Chondrocyte (in vitro differentiated cells): Measurements from ENCODE around the gene CDH22. TPM values are rescaled to one million over a fixed set of nuclear protein-coding genes. Genes with fewer than 3 reads are reported as not detected.
A peak's percentile ranks its signal among the peaks of the same experiment; 100 is the strongest.

Experiments used
- DNase-seq: peaks from one replicate; pipeline ENCODE4 v3.0.0; 2021; ENCODE audit warnings: mixed read lengths, low spot score
- H3K27ac Mint-ChIP-seq: one replicate; pipeline ENCODE4 v1.8.0; 2021; ENCODE audit warnings: mild to moderate bottlenecking, moderate library complexity, mixed read lengths; ENCODE audit not compliant: unreplicated experiment
- H3K27me3 Mint-ChIP-seq: 2 replicates; pipeline ENCODE4 v1.8.0; 2021; ENCODE audit warnings: low read depth, mixed read lengths
- H3K36me3 Mint-ChIP-seq: 2 replicates; pipeline ENCODE4 v1.8.0; 2021; ENCODE audit warnings: low read depth, mixed read lengths
- H3K4me1 Mint-ChIP-seq: 2 replicates; pipeline ENCODE4 v1.8.0; 2021; ENCODE audit warnings: low read depth, mild to moderate bottlenecking, mixed read lengths
- H3K4me3 Mint-ChIP-seq: one replicate; pipeline ENCODE4 v1.8.0; 2021; ENCODE audit warnings: mild to moderate bottlenecking, moderate library complexity, mixed read lengths; ENCODE audit not compliant: unreplicated experiment
- H3K9me3 Mint-ChIP-seq: 2 replicates; pipeline ENCODE4 v1.8.0; 2021; ENCODE audit warnings: low read depth, mixed read lengths
- long read RNA-seq: library from polyadenylated mRNA; stranded (forward); transcript quantifications from one replicate; pipeline ENCODE4 v2.0.0, GENCODE V29; 2021
- total RNA-seq: library from RNA; stranded (reverse); gene quantifications from 3 replicates; pipeline ENCODE4 v1.2.1, GENCODE V29; 2021
- TF ChIP-seq, protein P1 (sequence below): fragments of 200-600 bp; sonication (generic); IDR thresholded peaks from 2 replicates; pipeline ENCODE4 v1.5.0; 2021; ENCODE audit warnings: antibody characterized with exemption, mild to moderate bottlenecking, moderate library complexity

Gene CDH22, protein sequence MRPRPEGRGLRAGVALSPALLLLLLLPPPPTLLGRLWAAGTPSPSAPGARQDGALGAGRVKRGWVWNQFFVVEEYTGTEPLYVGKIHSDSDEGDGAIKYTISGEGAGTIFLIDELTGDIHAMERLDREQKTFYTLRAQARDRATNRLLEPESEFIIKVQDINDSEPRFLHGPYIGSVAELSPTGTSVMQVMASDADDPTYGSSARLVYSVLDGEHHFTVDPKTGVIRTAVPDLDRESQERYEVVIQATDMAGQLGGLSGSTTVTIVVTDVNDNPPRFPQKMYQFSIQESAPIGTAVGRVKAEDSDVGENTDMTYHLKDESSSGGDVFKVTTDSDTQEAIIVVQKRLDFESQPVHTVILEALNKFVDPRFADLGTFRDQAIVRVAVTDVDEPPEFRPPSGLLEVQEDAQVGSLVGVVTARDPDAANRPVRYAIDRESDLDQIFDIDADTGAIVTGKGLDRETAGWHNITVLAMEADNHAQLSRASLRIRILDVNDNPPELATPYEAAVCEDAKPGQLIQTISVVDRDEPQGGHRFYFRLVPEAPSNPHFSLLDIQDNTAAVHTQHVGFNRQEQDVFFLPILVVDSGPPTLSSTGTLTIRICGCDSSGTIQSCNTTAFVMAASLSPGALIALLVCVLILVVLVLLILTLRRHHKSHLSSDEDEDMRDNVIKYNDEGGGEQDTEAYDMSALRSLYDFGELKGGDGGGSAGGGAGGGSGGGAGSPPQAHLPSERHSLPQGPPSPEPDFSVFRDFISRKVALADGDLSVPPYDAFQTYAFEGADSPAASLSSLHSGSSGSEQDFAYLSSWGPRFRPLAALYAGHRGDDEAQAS
- not detected in 3 replicates for total RNA-seq
- long read RNA-seq: 0 reads

DNA sequence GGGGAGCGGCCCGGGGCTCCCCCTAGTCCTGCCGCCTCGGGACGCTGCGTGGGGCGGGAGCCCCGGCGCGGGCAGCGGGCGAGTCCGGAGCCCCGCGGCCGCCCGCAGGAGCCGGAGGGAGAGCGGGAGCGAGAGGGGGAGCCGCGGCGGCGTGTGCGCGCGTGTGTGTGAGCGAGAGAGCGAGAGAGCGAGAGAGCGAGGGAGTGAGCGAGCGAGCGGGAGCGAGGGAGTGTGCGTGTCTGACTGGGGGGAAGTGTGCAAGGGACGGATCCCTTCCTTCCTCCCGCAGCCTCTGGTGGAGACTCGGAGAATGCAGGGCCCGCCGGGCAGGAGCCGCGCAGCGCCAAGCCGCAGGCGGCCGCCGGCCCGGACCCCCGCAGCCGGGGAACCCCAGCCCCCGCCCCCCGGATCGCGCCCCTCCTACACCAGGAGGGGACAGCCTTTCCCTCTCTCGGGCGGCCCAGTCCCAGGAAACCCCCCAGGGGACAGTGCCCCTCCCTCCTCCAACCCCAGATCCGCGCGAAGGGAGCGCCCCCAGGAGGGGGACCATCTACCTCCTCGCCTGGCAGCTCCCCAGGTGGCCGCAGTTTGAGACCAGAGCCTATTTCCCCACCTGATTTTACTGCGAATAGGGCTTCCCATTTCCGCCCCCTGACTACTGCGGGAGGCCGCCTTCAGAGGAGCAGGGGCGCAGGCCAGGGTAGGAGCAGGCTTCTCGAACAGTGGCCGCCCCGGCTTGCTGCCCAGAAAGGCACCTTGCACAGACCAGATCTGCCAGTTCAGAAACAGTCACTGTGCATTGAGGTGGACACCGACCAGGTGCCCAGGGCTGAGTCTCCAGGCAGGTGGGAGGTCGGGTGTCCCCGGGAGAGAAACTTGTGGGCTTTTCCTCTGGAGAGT is at the start of gene CDH22:
CDH22 (minus strand) TSS at position 241 of the 900 bp plus-strand sequence. CDS start 57,204 bp downstream, outside the sequence.
- H3K9me3 Mint-ChIP-seq: no peaks in the 10 kb centered on the region
- H3K27me3 Mint-ChIP-seq: peaks cover 77% of the 10 kb centered on the region
- H3K4me3 Mint-ChIP-seq: peak within 1 kb of the TSS; percentile 68
- peaks cover 8% of the 10 kb centered on the region for H3K4me1 Mint-ChIP-seq
- no peak within 1 kb of the TSS for H3K27ac Mint-ChIP-seq
- DNase-seq: no peak
- peaks cover 1% of the 10 kb centered on the region for H3K36me3 Mint-ChIP-seq
- TF ChIP-seq, protein P1, sequence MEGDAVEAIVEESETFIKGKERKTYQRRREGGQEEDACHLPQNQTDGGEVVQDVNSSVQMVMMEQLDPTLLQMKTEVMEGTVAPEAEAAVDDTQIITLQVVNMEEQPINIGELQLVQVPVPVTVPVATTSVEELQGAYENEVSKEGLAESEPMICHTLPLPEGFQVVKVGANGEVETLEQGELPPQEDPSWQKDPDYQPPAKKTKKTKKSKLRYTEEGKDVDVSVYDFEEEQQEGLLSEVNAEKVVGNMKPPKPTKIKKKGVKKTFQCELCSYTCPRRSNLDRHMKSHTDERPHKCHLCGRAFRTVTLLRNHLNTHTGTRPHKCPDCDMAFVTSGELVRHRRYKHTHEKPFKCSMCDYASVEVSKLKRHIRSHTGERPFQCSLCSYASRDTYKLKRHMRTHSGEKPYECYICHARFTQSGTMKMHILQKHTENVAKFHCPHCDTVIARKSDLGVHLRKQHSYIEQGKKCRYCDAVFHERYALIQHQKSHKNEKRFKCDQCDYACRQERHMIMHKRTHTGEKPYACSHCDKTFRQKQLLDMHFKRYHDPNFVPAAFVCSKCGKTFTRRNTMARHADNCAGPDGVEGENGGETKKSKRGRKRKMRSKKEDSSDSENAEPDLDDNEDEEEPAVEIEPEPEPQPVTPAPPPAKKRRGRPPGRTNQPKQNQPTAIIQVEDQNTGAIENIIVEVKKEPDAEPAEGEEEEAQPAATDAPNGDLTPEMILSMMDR: peak; percentile 69

DNA sequence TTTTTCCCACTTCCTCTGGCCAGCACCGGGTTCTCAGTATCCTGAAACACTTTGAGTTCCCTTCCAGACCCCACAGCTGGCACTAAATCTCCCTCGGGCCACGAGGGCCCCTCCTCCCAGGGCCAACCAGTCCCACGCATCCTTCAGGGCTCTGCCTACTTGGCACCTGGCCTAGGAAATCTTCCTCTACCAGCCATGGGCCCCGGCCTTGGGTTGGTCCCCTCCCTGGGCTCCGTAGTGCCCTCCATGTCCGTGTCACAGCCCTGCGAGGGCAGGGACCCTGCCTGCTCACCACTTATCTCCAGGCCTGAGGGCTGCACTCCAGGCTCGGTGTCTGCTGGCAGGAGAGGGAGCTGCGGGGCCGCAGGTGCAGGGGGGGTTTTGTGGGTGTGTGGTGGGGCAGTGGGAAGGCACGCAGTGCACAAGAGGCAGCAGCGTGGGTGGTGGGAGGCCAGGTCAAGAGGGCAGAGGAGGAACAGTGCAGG is 48.8 kb upstream of the CDH22 start:
- H3K27ac Mint-ChIP-seq: no peak overlapping the region
- no peak overlapping the region for H3K4me3 Mint-ChIP-seq
- peaks cover 4% of the 10 kb centered on the region for H3K36me3 Mint-ChIP-seq
- H3K4me1 Mint-ChIP-seq: peaks cover 23% of the 10 kb centered on the region
- TF ChIP-seq, protein P1: no peak
- peak; percentile 81 for DNase-seq
- no peaks in the 10 kb centered on the region for H3K27me3 Mint-ChIP-seq
- no peaks in the 10 kb centered on the region for H3K9me3 Mint-ChIP-seq

DNA sequence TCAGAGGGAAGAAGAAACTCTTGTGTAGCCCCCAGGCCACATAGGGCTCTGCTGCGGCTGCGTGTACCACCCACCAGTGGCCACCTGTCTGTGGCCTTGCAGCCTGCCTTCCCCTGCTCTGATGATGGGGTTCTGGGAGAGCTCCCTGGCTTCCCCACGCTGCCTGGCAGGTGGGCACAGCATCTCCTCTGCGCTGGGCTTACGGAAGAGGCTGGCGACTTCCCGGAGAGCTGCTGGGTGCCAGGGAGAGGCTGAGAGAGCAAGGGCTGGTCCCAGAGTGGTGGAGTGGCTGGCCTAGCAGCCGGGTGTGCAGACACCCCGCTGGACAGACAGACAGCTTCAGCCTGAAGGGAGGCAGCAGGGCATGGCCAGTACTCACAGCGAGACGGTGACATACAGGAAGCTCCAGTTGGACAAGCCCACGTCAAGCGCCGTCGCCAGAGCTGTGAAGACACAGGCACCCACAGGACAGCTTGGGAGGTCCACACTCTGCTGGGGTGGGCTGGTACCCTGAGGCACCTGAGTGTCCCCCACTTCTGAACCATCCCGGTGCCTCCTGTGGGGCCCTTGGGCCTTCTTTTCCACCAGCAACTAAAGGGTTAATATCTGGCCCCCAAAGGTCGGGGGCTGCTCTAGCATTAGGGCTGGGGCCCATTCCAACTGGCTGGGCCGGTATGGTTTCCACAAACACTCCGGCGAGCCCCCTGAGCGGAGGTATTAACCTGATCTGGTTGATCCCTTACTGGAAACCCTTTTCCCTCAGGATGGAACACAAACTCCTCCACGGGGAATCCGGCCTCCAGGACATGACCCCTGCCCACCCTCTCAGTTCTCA is 48.1 kb upstream of the CDH22 start:
- TF ChIP-seq, protein P1: no peak
- Mint-ChIP-seq H3K9me3 (no peaks in the 10 kb centered on the region), H3K27me3 (no peaks in the 10 kb centered on the region), H3K4me3 (no peak overlapping the region), H3K36me3 (peaks cover 4% of the 10 kb centered on the region), H3K27ac (no peak overlapping the region), H3K4me1 (peaks cover 21% of the 10 kb centered on the region)
- DNase-seq: peak; percentile 73

DNA sequence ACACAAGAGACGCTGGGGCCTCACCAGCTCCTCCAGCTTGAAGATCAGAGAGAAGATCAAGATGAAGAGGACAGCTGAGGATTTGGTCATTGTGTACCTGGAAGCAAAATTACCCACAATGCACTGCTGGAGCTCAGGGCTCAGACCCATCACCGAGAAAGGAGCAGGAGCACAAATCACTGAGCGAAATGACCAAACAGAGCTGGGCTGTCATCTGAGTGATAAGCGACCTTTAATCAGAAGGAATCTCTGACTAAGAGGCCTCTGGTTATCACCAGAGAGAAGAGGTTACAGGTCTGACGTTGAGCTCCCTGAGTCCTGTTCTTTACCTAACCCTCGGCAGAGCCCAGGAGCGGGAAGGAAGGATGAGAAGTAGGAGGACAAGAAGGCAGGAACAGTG is 47.5 kb upstream of the CDH22 start:
- H3K4me3 Mint-ChIP-seq: no peak overlapping the region
- H3K9me3 Mint-ChIP-seq: no peaks in the 10 kb centered on the region
- H3K27me3 Mint-ChIP-seq: no peaks in the 10 kb centered on the region
- H3K4me1 Mint-ChIP-seq: peaks cover 22% of the 10 kb centered on the region
- TF ChIP-seq, protein P1: no peak
- no peak overlapping the region for H3K27ac Mint-ChIP-seq
- DNase-seq: peak; percentile 11
- H3K36me3 Mint-ChIP-seq: peaks cover 4% of the 10 kb centered on the region
